ENCODE data around the gene ZNF770.
"Not testable (repeated sequence)": the region's sequence is repeated elsewhere in the genome, so short reads cannot be mapped to it uniquely, and the experiment has no call there.

ZNF770 gene

DNA sequence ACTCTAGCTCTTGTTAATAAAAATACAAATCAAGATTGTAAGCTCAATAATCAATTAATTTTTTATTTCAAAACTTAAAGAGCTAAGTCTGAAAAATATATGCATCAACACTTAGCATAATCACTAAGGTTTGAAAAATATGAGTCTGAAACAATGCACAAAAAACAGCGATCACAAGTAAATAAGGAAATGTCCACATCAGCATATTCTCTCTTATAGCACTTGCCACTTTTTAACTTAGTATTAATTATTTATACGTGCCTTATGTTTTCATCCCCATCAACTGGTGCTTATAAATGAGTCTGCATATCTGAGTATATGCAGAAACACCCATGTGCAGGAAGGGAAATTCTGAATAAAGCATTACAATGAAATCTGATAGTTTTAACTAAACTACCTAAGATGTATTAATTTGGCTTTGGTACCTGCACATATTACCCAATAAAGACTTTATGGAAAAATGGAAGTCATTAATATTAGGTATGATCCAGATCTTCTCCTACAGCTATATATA lies 46.8 kb downstream of the ZNF770 start (continued):
- TF ChIP-seq, protein P1, sequence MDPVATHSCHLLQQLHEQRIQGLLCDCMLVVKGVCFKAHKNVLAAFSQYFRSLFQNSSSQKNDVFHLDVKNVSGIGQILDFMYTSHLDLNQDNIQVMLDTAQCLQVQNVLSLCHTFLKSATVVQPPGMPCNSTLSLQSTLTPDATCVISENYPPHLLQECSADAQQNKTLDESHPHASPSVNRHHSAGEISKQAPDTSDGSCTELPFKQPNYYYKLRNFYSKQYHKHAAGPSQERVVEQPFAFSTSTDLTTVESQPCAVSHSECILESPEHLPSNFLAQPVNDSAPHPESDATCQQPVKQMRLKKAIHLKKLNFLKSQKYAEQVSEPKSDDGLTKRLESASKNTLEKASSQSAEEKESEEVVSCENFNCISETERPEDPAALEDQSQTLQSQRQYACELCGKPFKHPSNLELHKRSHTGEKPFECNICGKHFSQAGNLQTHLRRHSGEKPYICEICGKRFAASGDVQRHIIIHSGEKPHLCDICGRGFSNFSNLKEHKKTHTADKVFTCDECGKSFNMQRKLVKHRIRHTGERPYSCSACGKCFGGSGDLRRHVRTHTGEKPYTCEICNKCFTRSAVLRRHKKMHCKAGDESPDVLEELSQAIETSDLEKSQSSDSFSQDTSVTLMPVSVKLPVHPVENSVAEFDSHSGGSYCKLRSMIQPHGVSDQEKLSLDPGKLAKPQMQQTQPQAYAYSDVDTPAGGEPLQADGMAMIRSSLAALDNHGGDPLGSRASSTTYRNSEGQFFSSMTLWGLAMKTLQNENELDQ (tag by site-specific recombination; IDR thresholded peaks at IDR 0.05; ENCODE audit: low read depth): no peak
- TF ChIP-seq MZF1 (tag by site-specific recombination; IDR thresholded peaks at IDR 0.05; ENCODE audit: borderline replicate concordance) (no peak), ZNF677 (tag by site-specific recombination; IDR thresholded peaks at IDR 0.05) (no peak), ZXDB (tag by site-specific recombination; IDR thresholded peaks at IDR 0.05) (no peak), ZNF530 (tag by site-specific recombination; IDR thresholded peaks at IDR 0.05; ENCODE audit: low read depth) (no peak)

DNA sequence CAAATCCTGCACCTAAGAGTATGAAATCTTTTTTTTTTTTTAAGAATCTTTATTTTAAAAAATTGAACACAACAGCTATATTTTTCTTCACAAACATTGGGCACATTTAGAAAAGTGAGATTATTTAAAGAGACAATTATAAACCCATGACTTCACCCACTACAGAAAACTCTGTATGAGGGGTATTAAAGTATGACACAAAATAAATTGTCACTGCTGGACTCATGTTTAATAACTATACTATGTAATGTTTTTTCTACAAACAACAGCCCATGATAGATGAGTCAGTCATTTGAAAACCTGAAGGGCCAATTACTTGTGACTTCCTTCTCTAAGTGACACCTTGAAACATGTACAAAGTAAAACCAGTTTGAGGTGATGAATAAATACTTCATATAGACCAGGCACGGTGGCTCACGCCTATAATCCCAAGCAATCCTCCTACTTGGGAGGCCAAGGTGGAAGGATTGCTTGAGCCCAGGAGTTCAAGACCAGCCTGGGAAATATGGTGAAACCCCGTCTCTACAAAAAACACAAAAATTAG lies 54.6 kb downstream of the ZNF770 start:
- no peak overlapping the region for H3K27ac ChIP-seq (ENCODE audit: extremely low read depth, low read depth, low read length)
- no peak overlapping the region for H3K4me3 ChIP-seq (ENCODE audit: low read depth, low read length)
- H3K36me3 ChIP-seq (ENCODE audit: control insufficient read depth in 2 of 2, insufficient read depth in 1 of 2, low read length in 2 of 2): peaks cover 18 to 44% of the 10 kb centered on the region in 2 experiments
- no peaks in the 10 kb centered on the region for H3K9me3 ChIP-seq (ENCODE audit: control insufficient read depth, insufficient read depth, low read depth, low read length)
- ChIA-PET POLR2A (no interaction called here), CTCF (no interaction called here)
- no peaks in the 10 kb centered on the region for H3K4me1 ChIP-seq (ENCODE audit: control insufficient read depth, insufficient read depth, low read length)
- no peak for TF ChIP-seq ZNF10 (tag by site-specific recombination; IDR thresholded peaks at IDR 0.05)
- no peak for TF ChIP-seq ZNF211 (tag by site-specific recombination; IDR thresholded peaks at IDR 0.05; ENCODE audit: low read depth)
- no peak for TF ChIP-seq SALL2 (tag by site-specific recombination; IDR thresholded peaks at IDR 0.05; ENCODE audit: borderline replicate concordance)
- TF ChIP-seq, protein P2, sequence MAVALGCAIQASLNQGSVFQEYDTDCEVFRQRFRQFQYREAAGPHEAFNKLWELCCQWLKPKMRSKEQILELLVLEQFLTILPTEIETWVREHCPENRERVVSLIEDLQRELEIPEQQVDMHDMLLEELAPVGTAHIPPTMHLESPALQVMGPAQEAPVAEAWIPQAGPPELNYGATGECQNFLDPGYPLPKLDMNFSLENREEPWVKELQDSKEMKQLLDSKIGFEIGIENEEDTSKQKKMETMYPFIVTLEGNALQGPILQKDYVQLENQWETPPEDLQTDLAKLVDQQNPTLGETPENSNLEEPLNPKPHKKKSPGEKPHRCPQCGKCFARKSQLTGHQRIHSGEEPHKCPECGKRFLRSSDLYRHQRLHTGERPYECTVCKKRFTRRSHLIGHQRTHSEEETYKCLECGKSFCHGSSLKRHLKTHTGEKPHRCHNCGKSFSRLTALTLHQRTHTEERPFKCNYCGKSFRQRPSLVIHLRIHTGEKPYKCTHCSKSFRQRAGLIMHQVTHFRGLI (tag by site-specific recombination; IDR thresholded peaks at IDR 0.05): no peak
- TF ChIP-seq YY2 (tag by site-specific recombination; IDR thresholded peaks at IDR 0.05): no peak
- no peak for TF ChIP-seq ZNF394 (tag by site-specific recombination; IDR thresholded peaks at IDR 0.05; ENCODE audit: borderline replicate concordance)
- no peak for TF ChIP-seq ZNF785 (tag by site-specific recombination; IDR thresholded peaks at IDR 0.05)
- no peak for TF ChIP-seq ZNF610 (tag by site-specific recombination; IDR thresholded peaks at IDR 0.05; ENCODE audit: borderline replicate concordance)
- TF ChIP-seq, protein P3, sequence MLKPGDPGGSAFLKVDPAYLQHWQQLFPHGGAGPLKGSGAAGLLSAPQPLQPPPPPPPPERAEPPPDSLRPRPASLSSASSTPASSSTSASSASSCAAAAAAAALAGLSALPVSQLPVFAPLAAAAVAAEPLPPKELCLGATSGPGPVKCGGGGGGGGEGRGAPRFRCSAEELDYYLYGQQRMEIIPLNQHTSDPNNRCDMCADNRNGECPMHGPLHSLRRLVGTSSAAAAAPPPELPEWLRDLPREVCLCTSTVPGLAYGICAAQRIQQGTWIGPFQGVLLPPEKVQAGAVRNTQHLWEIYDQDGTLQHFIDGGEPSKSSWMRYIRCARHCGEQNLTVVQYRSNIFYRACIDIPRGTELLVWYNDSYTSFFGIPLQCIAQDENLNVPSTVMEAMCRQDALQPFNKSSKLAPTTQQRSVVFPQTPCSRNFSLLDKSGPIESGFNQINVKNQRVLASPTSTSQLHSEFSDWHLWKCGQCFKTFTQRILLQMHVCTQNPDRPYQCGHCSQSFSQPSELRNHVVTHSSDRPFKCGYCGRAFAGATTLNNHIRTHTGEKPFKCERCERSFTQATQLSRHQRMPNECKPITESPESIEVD (tag by site-specific recombination; IDR thresholded peaks at IDR 0.05): peak; percentile 63
- peak; percentile 67 for TF ChIP-seq ZNF629 (tag by site-specific recombination; IDR thresholded peaks at IDR 0.05)
- TF ChIP-seq, protein P4, sequence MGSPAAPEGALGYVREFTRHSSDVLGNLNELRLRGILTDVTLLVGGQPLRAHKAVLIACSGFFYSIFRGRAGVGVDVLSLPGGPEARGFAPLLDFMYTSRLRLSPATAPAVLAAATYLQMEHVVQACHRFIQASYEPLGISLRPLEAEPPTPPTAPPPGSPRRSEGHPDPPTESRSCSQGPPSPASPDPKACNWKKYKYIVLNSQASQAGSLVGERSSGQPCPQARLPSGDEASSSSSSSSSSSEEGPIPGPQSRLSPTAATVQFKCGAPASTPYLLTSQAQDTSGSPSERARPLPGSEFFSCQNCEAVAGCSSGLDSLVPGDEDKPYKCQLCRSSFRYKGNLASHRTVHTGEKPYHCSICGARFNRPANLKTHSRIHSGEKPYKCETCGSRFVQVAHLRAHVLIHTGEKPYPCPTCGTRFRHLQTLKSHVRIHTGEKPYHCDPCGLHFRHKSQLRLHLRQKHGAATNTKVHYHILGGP (tag by site-specific recombination; IDR thresholded peaks at IDR 0.05): no peak

DNA sequence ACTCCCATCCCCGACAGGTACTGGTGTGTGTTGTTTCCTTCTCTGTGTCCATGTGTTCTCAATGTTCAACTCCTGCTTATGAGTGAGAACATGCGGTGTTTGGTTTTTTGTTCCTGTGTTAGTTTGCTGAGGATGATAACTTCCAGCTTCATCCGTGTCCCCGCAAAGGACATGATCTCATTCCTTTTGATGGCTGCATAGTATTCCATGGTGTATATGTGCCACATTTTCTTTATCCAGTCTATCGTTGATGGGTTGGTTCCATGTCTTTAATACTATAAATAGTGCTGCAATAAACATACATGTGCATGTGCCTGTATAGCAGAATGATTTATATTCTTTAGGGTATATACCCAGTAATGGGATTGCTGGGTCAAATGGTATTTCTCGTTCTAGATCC lies 59.7 kb downstream of the ZNF770 start:
- H3K27ac ChIP-seq (ENCODE audit: extremely low read depth, low read depth, low read length); H3K4me3 ChIP-seq (ENCODE audit: low read depth, low read length); CTCF ChIA-PET; H3K9me3 ChIP-seq (ENCODE audit: control insufficient read depth, insufficient read depth, low read depth, low read length); H3K4me1 ChIP-seq (ENCODE audit: control insufficient read depth, insufficient read depth, low read length); POLR2A ChIA-PET: not testable (repeated sequence)
- H3K36me3 ChIP-seq (ENCODE audit: control insufficient read depth in 2 of 2, insufficient read depth in 1 of 2, low read length in 2 of 2): peaks cover 14 to 51% of the 10 kb centered on the region in 2 experiments
- TF ChIP-seq ZNF146 (tag by site-specific recombination; IDR thresholded peaks at IDR 0.05): peak; percentile 94
- TF ChIP-seq, protein P5, sequence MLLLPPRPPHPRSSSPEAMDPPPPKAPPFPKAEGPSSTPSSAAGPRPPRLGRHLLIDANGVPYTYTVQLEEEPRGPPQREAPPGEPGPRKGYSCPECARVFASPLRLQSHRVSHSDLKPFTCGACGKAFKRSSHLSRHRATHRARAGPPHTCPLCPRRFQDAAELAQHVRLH (tag by site-specific recombination; IDR thresholded peaks at IDR 0.05): 0 out of 2 replicates have a peak, but pooled peaks have one; percentile 9
